Adrenal gland (tissue), 5 donors: ENCODE data around the gene EPHA6.

ENCODE experiments used
- POLR2A ChIP-seq, 2 donors: fragments of 450-650 bp; IDR thresholded peaks; one replicate each; pipeline ENCODE4 v1.6.1; 2017; ENCODE audit warnings: antibody characterized with exemption in 2 of 2, mild to moderate bottlenecking in 2 of 2, moderate library complexity in 1 of 2
- TF ChIP-seq, protein P1 (sequence below), 6 experiments: fragments of 450-650 bp in 4 of 6; fragments of 200-600 bp in 2 of 6; sonication (generic) in 1 of 6; IDR thresholded peaks; 1 replicate in 5 of 6; 2 replicates in 1 of 6; pipeline versions ENCODE4 v1.5.1 to v1.8.0; 2016 to 2021; ENCODE audit warnings: antibody characterized with exemption in 6 of 6, mild to moderate bottlenecking in 2 of 6, moderate library complexity in 1 of 6
- donor health status: DM: no; HTN: no; CAD: no.

- TF ChIP-seq, protein P1, sequence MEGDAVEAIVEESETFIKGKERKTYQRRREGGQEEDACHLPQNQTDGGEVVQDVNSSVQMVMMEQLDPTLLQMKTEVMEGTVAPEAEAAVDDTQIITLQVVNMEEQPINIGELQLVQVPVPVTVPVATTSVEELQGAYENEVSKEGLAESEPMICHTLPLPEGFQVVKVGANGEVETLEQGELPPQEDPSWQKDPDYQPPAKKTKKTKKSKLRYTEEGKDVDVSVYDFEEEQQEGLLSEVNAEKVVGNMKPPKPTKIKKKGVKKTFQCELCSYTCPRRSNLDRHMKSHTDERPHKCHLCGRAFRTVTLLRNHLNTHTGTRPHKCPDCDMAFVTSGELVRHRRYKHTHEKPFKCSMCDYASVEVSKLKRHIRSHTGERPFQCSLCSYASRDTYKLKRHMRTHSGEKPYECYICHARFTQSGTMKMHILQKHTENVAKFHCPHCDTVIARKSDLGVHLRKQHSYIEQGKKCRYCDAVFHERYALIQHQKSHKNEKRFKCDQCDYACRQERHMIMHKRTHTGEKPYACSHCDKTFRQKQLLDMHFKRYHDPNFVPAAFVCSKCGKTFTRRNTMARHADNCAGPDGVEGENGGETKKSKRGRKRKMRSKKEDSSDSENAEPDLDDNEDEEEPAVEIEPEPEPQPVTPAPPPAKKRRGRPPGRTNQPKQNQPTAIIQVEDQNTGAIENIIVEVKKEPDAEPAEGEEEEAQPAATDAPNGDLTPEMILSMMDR (IDR thresholded peaks at IDR 0.05) = no peak
- TF ChIP-seq POLR2A (IDR thresholded peaks at IDR 0.05) = no peak
Observed at GRCh38 chr3:97674461-97674860, 860.1 kb downstream of the EPHA6 start.
